ENCODE measurements around the gene LYST. TPM values are rescaled to one million over a fixed set of nuclear protein-coding genes. Genes with fewer than 3 reads are reported as not detected.

LYST gene
- total RNA-seq, 4 donors from 2014 or later = 12.3 to 36.6 (median 21.0) TPM

DNA sequence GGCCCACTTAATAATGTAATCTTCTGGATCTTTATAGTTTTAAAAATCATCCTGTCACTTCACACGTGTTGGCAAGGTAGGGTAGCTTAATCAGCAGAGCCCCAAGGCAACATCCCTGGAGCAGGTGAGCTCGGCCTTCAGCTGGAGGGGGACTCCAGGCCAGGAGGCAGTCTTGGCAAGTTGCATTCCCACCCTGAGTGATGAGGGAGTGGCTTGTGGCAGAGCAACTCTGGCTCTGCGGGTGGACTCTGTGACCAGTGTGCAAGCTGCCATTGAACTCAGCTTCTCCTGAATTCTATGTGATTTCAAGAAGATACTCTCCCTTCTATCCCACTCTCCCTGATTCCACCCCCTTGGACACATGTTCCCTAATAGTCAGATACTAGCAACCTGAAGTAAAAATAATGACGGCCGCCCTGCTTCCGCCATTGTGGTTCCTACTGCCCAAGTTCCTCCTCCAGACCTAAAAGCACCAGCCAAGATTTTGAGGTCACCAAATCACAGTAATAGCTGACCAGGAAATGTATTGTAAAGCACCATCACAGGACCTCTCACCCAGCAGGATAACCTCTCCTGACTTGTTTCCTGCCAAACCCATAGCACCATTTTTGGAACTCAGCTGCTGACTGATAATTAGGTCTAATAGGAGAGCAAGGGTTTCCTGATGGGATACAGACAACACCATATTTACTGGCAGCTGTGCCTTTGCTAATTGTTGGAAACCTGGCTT, 11.5 kb upstream of the LYST start:
- no peak overlapping the region for H3K4me3 ChIP-seq
- no peaks in the 10 kb centered on the region for H3K36me3 ChIP-seq
- peak overlapping the region in 1 of 4 donors; percentile 33 for H3K27ac ChIP-seq
- peaks cover 9 to 65% (median 10%) of the 10 kb centered on the region in 3 donors for H3K4me1 ChIP-seq
- no peak for DNase-seq
- no peaks in the 10 kb centered on the region for H3K9me3 ChIP-seq
- 53 to 75% methylated on average over 4 to 6 of the region's 6 CpGs for WGBS, 2 donors
- intact Hi-C loops (cut with DNase I) = no loop called here
- H3K27me3 ChIP-seq = no peaks in the 10 kb centered on the region
- TF ChIP-seq, protein P1, sequence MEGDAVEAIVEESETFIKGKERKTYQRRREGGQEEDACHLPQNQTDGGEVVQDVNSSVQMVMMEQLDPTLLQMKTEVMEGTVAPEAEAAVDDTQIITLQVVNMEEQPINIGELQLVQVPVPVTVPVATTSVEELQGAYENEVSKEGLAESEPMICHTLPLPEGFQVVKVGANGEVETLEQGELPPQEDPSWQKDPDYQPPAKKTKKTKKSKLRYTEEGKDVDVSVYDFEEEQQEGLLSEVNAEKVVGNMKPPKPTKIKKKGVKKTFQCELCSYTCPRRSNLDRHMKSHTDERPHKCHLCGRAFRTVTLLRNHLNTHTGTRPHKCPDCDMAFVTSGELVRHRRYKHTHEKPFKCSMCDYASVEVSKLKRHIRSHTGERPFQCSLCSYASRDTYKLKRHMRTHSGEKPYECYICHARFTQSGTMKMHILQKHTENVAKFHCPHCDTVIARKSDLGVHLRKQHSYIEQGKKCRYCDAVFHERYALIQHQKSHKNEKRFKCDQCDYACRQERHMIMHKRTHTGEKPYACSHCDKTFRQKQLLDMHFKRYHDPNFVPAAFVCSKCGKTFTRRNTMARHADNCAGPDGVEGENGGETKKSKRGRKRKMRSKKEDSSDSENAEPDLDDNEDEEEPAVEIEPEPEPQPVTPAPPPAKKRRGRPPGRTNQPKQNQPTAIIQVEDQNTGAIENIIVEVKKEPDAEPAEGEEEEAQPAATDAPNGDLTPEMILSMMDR (IDR thresholded peaks at IDR 0.05) = no peak
- no peak for TF ChIP-seq POLR2A (IDR thresholded peaks at IDR 0.05)

DNA sequence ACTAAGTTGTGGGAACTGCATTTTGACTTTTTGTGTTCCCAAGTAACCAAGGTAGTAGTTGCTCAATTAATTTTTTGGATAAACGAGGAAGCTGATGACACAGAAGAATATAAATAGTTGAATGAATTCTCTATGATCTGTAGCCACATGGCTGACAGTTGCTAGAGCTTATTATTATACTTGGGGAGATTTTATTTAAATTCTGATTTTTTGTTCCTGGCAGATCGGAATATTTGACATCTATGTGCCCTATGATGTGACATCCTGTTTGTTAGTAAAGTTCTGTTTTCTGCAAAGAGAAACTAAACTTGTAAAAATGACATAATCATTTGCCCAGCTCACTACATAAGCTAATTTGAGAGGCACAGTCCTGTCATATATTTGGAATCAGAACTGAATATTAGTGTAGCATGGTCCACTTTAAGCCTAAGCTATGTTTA, 9.7 kb upstream of the LYST start:
- Histone ChIP-seq H3K27ac (peak overlapping the region in 2 of 4 donors; percentile 1 to 7), H3K27me3 (no peaks in the 10 kb centered on the region), H3K4me1 (peaks cover 0 to 47% (median 0%) of the 10 kb centered on the region in 3 donors), H3K4me3 (no peak overlapping the region), H3K9me3 (no peaks in the 10 kb centered on the region), H3K36me3 (no peaks in the 10 kb centered on the region)
- no peak for TF ChIP-seq POLR2A (IDR thresholded peaks at IDR 0.05)
- TF ChIP-seq, protein P1 (IDR thresholded peaks at IDR 0.05) = no peak
- no peak for DNase-seq
- intact Hi-C loops (cut with DNase I) = no loop called here
- 44 to 52% methylated on average over 2 of the region's 2 CpGs for WGBS, 2 donors

DNA sequence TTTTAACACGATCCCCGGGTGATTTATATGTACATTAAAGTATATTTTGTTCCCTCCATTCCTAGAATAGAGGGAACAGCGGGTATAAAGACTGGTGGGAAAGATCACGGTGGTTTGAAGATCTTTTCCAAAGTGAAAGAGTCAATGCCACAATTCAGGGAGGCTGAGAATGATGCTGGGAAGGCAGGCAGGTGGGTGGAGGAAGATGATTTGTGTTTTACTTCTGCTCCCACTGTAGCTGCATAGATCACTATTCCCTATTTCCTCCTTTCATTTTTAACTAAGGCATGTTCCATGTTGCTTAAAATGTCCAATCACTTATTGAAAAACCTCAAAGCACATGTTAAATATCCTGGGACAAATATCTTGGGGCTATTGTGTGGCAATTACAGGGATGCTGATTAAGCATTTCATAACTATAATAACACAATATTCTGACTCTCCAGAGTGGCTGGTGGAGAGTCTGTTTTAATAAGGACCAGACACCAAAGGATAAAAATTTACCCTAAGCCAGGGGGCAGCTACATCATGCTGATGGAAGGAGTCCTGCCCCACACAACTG, 8.4 kb upstream of the LYST start:
- no peaks in the 10 kb centered on the region for H3K9me3 ChIP-seq
- intact Hi-C loops (cut with DNase I) = no loop called here
- H3K4me1 ChIP-seq = peaks cover 0 to 34% (median 0%) of the 10 kb centered on the region in 3 donors
- WGBS, 2 donors = 88 to 89% methylated on average over 4 of the region's 4 CpGs
- H3K27me3 ChIP-seq = no peaks in the 10 kb centered on the region
- H3K4me3 ChIP-seq = no peak overlapping the region
- DNase-seq = no peak
- no peaks in the 10 kb centered on the region for H3K36me3 ChIP-seq
- TF ChIP-seq, protein P1 (IDR thresholded peaks at IDR 0.05) = no peak
- no peak for TF ChIP-seq POLR2A (IDR thresholded peaks at IDR 0.05)
- H3K27ac ChIP-seq = no peak overlapping the region

DNA sequence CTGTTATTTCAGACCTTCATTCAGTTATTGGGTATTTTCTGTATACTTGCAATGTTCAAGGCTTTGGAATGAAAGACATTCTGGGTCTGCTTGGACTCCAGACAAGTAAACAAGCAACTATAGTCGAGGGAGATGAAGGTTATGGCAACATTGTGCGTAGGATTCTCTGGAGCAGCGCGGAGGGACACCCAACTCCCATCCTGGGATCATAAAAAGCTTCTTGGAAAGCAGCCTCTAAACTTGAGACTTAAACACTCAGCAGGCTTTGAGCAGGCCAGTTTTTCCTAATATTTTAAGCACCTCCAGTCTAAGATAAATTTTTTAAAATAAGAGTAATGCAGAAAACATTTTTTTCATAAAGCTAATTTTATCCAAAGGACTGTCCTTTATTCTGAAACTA, 7.6 kb upstream of the LYST start:
- Histone ChIP-seq H3K27ac (no peak overlapping the region), H3K27me3 (no peaks in the 10 kb centered on the region)
- TF ChIP-seq, protein P1 (IDR thresholded peaks at IDR 0.05) = no peak

DNA sequence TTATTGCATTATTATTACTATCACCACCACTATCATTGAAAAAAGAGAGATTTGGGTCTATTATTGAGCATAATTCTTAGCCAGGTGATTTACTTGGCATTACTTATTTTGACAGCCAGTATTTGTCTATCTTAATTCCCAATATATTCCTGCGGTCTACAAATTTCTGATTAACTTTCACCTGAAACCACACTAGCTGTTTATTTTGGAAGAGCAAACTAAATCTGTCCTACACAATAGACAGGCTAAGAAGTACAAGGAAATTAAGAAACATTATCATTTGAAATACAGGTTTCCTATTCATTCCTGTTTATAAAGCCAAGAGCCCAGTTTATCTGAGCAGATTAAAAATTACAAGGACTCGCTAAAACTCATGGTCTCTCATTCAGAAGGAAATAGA, 6.9 kb upstream of the LYST start:
- 74 to 76% methylated on average over 2 of the region's 2 CpGs for WGBS, 2 donors
- no peak for DNase-seq
- intact Hi-C loops (cut with DNase I) = no loop called here
- Histone ChIP-seq H3K36me3 (no peaks in the 10 kb centered on the region), H3K4me3 (no peak overlapping the region), H3K4me1 (peaks cover 0 to 19% (median 0%) of the 10 kb centered on the region in 3 donors), H3K27me3 (no peaks in the 10 kb centered on the region), H3K27ac (no peak overlapping the region), H3K9me3 (no peaks in the 10 kb centered on the region)
- TF ChIP-seq, protein P1 (IDR thresholded peaks at IDR 0.05) = no peak
- no peak for TF ChIP-seq POLR2A (IDR thresholded peaks at IDR 0.05)

More for the DNA sequence above, 7.6 kb upstream of the LYST start:
- H3K4me1 ChIP-seq = peaks cover 0 to 26% (median 0%) of the 10 kb centered on the region in 3 donors
- no peak for DNase-seq
- no peaks in the 10 kb centered on the region for H3K36me3 ChIP-seq
- intact Hi-C loops (cut with DNase I) = no loop called here
- no peaks in the 10 kb centered on the region for H3K9me3 ChIP-seq
- H3K4me3 ChIP-seq = no peak overlapping the region
- 73 to 78% methylated on average over 4 of the region's 4 CpGs for WGBS, 2 donors
